Femur (tissue), 1 donor: ENCODE data around the gene SORCS2.

Experiments used
- DNase-seq: peaks from one replicate; pipeline ENCODE4 v3.0.0-alpha.2; 2017

The SORCS2 gene

DNA sequence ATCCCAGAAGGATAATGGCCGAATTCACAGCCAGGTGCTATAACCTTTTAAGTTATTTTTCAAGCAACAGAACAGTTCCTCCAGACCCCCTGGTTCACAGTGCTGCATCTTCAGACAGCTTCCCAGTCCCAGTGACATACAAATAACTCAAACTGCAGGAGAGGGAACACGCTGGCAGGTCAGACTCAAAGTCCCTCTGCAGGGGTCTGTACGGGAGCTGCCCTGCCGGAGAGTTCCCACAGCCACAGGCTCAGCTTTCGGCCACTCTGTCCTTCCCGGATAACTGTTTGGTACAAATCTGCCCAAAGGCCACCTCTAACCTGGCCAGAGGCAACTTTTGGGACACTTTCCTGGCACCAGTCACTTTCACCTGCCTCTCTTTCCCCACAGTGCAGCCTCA lies 517.1 kb downstream of the SORCS2 start:
- DNase-seq: no peak

DNA sequence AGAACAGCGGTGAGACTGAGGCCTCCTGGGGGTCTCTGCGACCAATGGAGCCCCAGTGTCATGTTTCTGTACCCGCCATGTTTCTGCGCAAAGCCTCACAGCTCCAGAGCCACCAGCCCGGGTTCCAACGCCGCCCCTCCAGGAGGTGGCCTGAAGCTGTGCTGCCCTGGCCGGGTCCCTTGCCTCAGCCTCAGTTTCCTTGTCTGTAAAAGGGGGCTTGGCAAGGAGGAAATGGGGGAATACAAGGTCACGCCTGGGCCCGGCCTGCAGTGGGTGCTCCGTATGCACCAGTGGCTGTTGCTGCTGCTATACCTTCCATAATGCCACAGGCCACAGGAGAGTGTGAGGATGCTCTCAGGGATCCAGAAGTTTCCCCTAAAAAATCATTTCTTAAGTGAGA lies 517.8 kb downstream of the SORCS2 start:
- DNase-seq: no peak

DNA sequence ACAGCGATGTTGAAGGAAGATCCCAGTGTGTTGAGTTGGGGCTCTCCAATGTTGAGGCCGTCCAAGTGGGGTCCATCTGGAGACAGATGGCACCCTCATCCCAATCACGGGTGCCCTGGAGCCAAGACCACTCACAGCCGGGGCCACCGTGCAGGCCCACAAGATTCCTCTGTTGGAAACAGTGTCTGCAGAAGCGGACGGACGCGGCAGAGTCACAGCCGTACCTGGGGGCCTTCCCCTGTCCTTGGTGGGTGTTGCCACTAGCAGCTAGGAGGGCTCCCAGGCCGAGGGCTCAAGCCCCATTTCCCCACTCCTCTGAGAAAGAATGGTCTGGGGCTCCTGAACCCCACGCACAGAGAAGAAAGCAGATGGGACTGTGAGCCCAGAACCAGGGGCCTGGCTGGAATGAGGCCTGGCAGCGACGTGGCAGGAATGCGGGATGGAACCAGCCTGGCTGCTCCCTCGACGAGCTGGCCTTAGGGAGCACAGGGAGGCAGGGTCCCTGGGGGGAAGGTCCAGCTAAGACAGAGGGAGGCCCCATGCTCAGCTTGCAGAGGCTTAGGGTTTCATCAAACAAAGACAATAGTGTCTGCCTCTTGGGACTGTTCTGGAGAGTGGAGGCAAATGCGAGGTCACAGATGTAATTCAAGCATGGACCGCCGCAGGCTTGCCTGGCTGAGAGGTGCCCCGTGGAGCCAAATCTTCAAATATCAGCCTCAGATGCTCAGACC lies 518.4 kb downstream of the SORCS2 start:
- no peak for DNase-seq

DNA sequence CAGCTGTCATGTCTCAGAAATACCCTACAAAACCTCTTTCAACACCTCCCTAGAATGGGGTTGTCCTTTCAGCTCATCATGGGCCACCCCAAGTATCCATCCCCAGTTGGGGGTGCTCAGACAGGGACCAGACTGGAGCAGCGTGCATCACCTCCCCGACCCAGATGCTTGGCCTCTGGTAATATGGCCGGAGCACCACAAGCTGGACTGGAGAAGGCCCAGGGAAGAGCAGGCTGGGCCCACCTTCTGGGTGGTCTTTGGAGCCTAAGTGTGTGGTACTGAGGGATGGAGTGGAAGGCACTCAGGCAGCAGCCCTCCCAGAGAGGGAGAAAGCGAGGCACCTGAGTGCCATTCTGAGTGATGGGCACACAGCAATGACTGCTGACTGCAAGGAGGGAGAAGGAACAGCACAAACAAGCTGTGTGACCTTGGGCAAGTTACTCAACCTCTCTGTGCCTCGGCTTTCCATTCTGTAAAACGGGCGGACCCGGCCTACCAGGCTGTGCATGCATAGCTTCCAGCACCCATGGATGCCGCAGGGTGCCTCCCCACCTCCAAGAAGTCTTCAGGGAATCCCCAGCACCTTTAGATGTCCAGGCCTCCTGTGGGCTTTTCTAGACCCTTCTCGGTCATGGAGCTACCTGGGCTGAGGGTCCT lies 519.1 kb downstream of the SORCS2 start:
- DNase-seq: no peak

DNA sequence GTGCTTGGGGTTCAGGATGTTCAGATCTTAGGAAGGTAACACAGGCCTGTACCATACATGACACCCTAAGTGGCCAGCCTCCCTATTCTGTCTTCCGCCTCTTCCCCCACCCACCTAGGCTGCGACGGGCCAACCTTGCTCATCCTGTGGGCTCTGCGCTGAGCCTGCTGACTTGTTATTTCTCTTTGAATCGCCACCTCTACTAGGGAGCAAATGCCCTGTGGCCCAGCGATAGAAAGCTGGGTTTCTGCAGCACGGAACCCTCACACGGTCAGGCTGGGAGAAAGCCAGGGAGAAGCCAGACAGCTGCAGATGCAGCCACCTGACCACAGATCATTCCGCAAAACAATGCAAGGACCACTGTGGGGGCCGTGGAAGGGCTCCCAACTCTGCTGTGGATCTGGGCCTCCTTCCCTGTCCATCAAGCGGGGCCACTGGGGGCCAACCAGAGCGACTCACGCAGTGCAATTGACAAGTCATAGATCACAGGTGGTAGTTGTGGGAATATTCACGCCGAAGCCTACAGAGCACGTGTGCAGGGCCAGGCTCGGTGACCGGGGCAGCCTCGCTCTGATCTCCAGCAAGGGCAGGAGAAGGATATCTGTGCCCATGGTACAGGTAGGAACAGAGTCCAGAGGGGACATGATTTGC lies 519.8 kb downstream of the SORCS2 start:
- no peak for DNase-seq

DNA sequence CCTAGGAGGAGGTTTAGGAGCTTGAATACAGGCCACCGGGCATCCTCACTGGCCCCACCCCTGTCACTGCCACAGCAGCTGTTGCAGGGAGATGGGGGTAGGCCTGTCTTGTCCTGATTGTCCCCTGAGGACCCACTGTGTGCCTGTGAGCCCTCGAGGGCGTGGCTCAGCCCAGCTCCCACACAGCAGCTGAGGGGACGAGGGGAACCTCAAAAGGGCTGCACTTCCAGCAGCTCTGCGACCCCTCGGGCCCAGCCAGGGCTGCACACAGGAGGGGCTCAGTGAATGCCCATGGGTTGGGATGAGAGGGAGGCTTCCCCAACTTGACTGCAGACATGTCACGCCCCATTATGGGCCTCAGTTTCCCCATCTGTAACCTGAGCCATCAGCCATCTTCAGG lies 521.4 kb downstream of the SORCS2 start:
- no peak for DNase-seq

DNA sequence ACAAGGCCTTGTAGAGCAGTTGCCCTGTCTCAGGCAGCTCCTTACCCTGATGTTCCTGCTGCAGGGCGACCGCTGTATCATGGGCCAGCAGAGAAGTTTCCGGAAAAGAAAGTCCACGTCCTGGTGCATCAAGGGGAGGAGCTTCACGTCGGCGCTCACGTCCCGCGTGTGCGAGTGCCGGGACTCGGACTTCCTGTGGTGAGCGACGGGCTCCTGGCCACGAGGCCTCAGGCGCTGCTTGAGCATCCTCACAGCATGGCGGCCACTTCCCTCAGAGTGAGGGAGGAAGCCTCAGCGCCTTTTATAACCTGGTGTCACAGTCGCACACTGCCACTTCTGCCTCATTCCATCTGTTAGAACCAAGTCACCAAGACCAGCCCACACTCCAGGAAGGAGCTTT lies 521.8 kb downstream of the SORCS2 start:
- DNase-seq: no peak

DNA sequence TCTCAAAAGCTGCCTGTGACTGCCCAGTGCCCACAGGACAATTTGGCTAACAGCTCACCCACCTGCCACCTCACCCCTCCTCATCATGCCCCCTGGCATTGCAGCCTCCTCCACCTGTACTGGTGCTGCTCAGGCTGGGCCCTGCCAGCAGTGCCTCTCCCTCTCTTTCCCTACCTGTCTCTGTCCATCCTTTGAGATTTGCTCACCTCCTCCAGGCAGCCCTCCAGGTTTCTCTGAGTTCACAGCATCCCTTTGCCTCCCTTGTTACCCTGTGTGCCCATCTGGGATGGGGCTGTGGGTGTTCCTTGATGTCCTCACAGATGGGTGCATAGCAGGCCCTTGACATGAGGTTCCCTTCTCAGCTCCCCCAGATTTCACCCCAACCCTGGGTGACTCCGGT lies 522.4 kb downstream of the SORCS2 start:
- no peak for DNase-seq

DNA sequence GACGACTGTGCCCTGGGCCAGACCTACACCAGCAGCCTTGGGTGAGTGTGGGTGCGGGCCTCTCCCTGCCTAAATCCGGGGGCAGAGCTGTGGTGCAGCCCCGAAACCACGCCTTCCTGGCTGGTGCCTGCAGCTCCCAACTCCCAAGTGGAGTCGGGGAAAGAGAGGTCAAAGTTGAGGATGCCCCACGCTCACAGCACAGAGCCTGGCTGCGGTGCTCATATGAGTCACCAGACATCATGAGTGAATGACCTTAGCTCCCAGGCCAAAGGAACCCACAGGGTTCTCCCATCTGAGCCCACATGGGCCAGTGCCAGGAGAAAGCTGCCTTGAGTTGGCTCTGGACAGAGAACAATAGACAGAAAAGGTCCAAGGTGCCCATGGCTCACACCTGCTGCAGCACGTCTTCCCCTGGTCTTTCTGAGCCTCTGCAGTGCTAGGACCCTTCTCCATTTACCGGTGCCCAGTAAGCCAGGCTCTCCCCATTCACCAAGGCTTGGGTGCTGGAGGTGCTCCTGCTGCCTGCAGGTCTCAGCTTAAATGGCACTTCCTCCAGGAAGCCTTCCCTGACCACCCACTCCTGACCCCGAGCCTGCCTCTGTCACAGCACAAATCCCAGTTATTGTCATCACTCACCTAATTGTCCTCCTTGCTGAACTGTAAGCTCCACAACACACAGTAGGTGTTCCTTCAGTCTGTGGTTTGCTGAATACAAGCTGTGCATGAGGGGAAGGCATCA lies 523.1 kb downstream of the SORCS2 start:
- DNase-seq: no peak

DNA sequence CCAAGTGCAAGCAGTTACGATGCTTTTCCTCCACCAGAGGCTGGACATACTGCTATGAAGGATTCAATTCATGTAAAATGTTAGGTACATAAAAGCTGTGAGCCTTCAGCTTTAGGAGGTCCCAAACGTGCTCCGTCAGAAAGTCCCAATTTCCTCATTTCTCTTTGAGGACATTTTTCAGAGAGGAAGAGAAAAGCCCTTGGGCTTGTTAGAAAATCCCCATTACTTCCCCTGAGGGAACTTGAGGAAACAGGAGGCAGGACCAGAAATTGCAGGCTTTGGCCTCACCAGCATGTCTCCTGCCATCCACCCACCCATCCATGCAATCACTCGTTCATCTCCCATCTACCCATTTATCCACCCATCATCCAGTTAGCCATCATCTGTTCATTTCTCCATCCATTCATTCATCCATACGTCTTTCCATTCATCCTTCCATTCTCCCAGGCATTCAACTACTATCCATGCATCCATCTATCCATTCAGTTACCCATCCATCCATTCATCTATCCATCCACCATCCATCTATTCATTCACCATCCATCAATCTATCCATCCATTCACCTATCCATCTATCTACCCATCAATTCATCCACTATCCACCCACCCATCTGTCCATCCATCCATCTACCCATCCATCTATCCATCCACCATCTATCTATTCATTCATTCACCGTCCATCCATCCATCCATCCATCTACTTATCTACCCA lies 523.8 kb downstream of the SORCS2 start:
- DNase-seq: no peak

DNA sequence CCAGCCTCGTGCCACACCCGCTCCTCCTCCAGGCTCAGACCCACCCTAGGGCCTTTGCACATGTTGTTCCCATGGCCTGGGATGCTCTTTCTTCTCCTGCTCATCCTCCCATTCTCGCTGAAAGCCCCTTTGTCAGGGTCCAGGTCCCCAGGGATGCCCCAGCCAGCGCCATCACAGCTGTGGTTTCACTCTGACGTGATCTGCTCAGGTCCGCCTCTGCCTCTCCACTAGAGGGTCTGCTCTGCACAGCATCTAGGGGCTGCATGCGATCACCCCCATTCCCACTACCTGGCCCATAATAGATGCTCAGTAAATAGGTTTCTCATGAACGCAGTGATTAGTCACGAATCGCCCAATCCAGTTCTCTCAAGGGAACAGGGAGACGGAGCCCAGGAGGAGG lies 524.8 kb downstream of the SORCS2 start:
- DNase-seq: no peak

DNA sequence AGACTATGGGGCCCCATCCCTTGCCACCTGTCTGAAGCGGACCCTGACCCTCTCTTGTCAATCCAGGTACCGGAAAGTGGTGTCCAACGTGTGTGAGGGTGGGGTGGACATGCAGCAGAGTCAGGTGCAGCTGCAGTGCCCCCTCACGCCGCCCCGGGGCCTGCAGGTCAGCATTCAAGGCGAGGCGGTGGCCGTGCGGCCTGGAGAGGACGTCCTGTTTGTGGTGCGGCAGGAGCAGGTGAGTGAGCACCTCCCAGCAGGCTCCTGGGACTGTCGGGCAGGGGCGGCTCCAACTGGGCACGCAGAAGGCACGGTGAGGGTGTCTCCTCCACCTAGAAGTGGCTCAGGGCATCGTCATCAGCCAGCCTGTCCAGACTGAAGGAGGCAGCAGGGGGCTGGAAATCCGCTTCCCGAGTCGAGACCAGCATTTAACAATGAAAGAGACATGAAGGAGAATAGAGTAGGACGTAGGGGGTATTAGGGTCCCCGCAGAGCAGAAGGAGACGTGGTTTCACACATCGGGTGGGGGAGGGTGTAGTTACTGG lies 525.7 kb downstream of the SORCS2 start:
- DNase-seq: no peak

DNA sequence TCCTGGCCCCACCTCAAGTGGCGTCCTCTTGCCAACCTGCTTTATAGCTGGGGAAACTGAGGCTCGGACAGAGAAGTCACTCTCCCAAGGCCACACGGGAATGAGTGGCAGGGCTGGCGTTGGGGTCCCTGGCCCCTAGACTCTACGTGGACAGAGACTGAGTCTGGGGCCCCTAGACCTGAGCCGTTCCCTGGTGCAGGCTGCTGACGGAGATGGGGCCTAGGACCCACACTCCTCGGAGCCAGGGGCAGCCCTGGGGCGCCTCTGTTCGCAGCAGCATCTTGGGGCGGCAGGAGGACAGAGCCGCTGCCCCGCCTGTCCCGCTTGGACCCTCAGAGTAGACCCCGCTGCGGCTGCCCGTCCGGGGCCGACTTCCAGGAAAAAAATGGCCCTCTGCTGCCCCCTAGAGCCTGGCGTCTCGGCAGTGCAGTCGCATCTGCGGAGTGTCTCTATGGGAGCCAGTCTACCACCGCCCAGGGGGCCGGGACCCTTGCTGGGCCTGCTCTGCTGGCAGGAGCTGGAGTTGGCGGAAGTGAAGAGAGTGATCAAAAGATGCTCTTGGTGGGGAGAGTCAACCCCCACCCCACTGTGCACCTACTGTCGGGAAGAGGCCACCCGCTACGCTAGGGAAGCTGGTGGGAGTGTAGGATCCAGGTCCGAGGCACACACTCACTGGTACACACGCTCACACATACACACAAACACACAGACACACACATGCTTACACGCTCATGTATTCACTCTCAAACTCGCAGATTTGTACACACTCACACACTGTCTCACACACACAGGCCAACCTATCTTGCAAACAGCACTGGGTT lies 527.2 kb downstream of the SORCS2 start:
- peak; percentile 78 for DNase-seq

DNA sequence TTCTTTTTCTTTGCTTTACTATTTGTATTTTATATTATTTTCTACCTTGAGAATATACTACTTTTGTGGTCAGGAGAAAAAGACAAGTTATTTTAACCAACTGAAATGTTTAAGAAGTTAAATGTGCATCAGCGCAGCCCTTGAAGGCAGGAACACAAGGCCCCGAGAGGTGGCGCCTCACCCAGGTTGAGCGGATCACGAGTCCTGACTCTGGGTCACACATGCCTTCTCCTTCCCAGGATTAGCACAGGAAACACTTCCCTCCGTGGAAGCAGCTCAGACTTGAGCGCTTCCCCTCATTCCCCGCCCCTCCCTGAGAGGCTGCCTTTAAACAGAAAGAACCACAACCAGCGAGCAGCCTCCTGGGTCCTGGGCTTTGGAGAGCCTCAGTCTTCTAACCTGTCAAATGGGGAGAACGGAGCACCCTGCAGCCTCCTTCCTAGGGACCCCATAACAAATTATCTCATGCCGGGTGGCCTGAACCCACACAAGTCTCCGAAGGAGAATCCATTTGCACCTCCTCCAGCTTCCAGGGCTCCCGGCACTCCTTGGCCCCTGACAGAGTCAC lies 529.7 kb downstream of the SORCS2 start:
- DNase-seq: no peak

DNA sequence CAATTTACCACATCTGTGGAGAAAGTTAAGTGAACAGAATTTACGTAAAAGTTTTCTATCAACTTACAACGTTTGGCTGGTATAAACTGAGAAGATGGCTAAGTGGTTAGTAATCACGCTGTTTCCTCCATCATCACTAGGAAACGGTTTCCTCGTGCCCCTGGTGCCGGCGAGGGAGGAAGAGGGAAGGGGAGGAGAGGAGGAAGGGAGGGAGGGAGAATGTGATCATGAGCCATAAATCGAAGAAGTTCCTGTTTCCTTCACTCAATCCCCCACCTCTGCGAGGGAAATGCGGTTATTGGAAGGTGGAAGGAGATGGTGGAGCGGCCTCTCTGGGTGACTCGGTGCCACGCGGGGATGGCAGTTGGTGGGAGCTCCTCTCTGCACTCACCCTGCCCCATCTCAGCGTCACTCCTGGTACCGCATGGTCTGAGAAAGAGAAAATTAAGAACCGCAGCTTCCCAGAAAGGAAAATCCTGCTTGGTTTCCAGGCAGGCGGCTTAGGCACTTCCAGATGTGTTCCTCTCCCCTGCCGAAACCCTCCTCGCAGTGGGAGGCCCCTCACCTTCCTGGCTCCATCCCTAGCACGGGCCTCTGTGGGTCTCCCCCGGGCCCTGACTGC lies 530.5 kb downstream of the SORCS2 start:
- DNase-seq: peak; percentile 46

DNA sequence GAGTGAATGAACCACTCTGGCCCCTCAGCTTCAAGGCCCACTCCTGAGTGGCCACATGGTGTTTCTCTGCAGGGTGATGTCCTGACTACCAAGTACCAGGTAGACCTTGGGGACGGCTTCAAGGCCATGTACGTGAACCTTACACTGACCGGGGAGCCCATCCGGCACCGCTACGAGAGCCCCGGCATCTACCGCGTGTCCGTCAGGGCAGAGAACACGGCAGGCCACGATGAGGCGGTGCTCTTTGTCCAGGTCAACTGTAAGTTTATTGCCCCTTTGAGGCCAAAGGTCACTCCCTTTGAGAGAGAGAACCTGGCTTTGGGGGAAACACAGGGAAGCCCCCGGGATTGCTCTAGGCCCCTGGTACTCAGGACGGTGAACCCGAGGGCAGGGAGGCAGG lies 531.3 kb downstream of the SORCS2 start:
- no peak for DNase-seq

DNA sequence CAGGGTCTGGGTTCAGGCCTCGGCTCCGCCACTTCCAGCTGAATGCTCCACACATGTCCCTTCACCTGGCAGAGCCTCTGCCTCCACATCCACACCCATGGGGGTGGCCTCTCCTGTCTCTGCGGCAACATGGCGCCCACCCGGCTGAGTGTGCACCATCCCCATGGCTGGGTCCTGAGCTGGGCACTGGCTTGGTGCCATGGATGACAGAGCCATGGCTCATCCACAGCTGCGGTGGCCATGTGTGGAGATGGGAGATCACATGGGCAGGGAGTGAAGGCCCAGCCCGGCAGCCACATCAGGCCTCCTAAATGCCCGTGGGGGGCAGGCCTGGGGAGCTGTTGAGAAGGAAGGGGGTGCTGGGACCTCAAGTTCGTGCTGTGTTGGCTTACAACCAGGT lies 533.6 kb downstream of the SORCS2 start:
- DNase-seq: no peak

DNA sequence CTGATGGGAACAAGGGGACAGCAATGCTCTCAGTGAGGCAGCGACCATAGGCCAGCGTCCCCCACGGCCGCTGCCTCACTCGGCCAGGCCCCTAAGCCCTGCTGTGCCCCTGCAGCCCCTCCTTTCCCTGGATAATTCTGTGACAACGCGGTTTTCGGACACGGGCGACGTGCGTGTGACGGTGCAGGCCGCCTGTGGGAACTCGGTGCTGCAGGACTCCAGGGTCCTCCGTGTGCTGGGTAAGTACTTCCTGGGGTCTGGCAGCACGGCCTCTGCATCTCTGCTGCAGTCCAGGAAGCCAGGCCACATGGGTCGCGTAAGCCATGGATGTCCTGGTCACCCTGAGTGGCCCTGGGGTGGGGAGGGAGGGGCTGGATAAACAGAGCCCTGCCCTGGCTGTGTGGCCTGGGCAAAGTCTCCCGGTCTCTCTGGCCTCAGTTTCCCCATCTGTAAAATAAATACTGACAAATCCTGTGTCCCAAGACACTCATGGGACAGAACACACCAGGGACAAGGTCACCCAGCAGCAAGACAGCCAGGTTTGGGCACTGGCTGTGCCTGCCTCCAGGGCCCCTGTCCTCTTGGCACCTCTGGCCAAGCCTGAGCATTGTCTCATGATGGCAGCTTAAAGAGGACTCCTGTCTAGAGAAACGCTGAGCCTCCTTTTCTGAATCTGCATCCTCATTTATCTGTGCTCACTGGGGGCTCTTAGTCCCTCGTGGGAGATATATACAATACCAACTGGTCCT lies 534.5 kb downstream of the SORCS2 start:
- no peak for DNase-seq

DNA sequence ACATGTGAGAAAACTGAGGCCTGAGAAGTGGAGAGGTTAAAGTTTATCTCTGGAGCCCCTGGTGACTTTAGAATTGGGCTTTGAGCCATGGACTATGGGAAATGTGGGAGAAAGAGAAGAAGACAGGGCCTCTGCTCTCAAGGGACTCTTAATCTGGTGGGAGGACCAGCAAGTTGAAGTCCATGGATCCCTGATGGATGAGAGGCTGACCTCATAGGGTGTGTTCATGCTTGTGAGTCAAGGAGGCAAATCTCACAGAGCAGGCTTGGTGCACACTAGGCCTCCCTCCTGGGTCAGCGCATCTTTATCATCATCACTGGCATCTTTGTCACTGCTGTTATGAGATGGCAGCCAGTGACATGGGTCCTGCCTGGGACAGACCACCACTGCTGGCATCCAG lies 535.4 kb downstream of the SORCS2 start:
- no peak for DNase-seq

DNA sequence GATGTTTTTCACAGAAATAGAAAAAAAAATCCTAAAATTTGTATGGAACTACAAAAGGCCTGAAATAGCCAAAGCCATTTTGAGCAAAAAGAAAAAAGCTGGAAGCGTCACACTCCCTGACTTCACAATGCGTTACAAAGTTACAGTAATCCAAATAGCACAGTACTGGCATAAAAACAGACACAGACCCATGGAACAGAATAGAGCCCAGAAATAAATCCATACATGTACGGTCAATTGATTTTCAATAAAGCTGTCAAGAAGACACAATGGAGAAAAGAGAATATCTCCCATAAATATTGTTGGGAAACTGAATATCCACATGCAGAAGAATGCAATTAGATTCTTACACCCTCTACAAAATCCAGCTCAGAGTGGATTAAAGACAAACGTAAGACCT lies 539.1 kb downstream of the SORCS2 start:
- DNase-seq: no peak
